IMR-90 (cell line): ENCODE data around the gene MBD3L2.
"Not testable (repeated sequence)": the region's sequence is repeated elsewhere in the genome, so short reads cannot be mapped to it uniquely, and the experiment has no call there.

Experiments used
- BHLHE40 ChIP-seq: fragments of 150-350 bp; IDR thresholded peaks from 2 replicates; pipeline ENCODE4 v1.6.1; 2016; ENCODE audit warnings: mild to moderate bottlenecking, low read depth, low read length
- CEBPB ChIP-seq: IDR thresholded peaks from 2 replicates; pipeline ENCODE4 v1.6.1; 2012; ENCODE audit warnings: low read depth, low read length, improper control_type of control experiment
- CTCF ChIP-seq: conservative IDR thresholded peaks from 2 replicates; pipeline ENCODE4 v1.5.1; 2012; ENCODE audit warnings: mild to moderate bottlenecking, low read depth, low read length, improper control_type of control experiment
- FOS ChIP-seq: fragments of 150-350 bp; IDR thresholded peaks from 2 replicates; pipeline ENCODE4 v1.6.1; 2016; ENCODE audit warnings: low read depth, low read length
- POLR2A ChIP-seq: IDR thresholded peaks from 2 replicates; pipeline ENCODE4 v1.6.1; 2012; ENCODE audit warnings: mild to moderate bottlenecking, low read depth, low read length
- RFX5 ChIP-seq: IDR thresholded peaks from 2 replicates; pipeline ENCODE4 v1.8.0; 2012; ENCODE audit warnings: low read depth, mild to moderate bottlenecking, low read length, moderate library complexity

GRCh38 chr19:7028790-7029189 lies 20.3 kb upstream of the MBD3L2 start:
- not testable (repeated sequence) for TF ChIP-seq FOS, POLR2A, CTCF, BHLHE40, CEBPB, RFX5
